Stimulated activated CD4-positive, alpha-beta T cell treated with anti-CD3 and anti-CD28 coated beads, Interleukin-2, amount 100 ng/mL, for 24 hours (primary cell): ENCODE measurements around the gene GRIPAP1.

Experiments
- DNase-seq, 2 donors: peaks; one replicate each; pipeline ENCODE4 v3.0.0-alpha.2; 2020

Gene GRIPAP1

GRCh38 chrX:49002091-49002935 is at the start of gene GRIPAP1:
Gene GRIPAP1 (minus strand): TSS chrX:49002264. CDS start chrX:49002229, 35 bp downstream.
- DNase-seq = peak; percentile 70 to 74

- no peak for DNase-seq
Measured at GRCh38 chrX:49043987-49044281, 41.9 kb upstream of the GRIPAP1 start.

- peak; percentile 93 to 95 for DNase-seq
Measured at GRCh38 chrX:49043220-49043986, 41.3 kb upstream of the GRIPAP1 start, which contains the start of gene TFE3. Gene TFE3 (minus strand): TSS chrX:49043357. CDS start chrX:49043226, 131 bp downstream.

GRCh38 chrX:49042581-49043219 is 40.6 kb upstream of the GRIPAP1 start:
- peak in 1 of 2 donors; percentile 20 for DNase-seq

- peak in 1 of 2 donors; percentile 3 for DNase-seq
Measured at GRCh38 chrX:49041744-49042580, 39.9 kb upstream of the GRIPAP1 start.

- DNase-seq = no peak
Measured at GRCh38 chrX:49040376-49040955, 38.4 kb upstream of the GRIPAP1 start.

- peak; percentile 45 to 58 for DNase-seq
Measured at GRCh38 chrX:49039598-49040375, 37.7 kb upstream of the GRIPAP1 start.

GRCh38 chrX:49037883-49038475 is 35.9 kb upstream of the GRIPAP1 start:
- DNase-seq = no peak

- no peak for DNase-seq
Measured at GRCh38 chrX:49030283-49030682, 28.2 kb upstream of the GRIPAP1 start.

GRCh38 chrX:49029876-49030275 is 27.8 kb upstream of the GRIPAP1 start:
- no peak for DNase-seq

- DNase-seq = no peak
Measured at GRCh38 chrX:49019599-49020249, 17.7 kb upstream of the GRIPAP1 start.

GRCh38 chrX:49019050-49019449 is 17.0 kb upstream of the GRIPAP1 start:
- DNase-seq = no peak

- no peak for DNase-seq
Measured at GRCh38 chrX:49003696-49004095, 1.6 kb upstream of the GRIPAP1 start.

GRCh38 chrX:49001521-49002090 is 458 bp downstream of the GRIPAP1 start:
- peak; percentile 42 to 53 for DNase-seq

- no peak for DNase-seq
Measured at GRCh38 chrX:49000636-49001035, 1.4 kb downstream of the GRIPAP1 start.

- DNase-seq = no peak
Measured at GRCh38 chrX:48999030-48999429, 3.0 kb downstream of the GRIPAP1 start.

- DNase-seq = no peak
Measured at GRCh38 chrX:48998391-48998790, 3.7 kb downstream of the GRIPAP1 start.

- no peak for DNase-seq
Measured at GRCh38 chrX:48997865-48998264, 4.2 kb downstream of the GRIPAP1 start.

- no peak for DNase-seq
Measured at GRCh38 chrX:48997455-48997854, 4.6 kb downstream of the GRIPAP1 start.

GRCh38 chrX:48996969-48997368 is 5.1 kb downstream of the GRIPAP1 start:
- no peak for DNase-seq
